ENCODE results near the gene SPTBN4.

Gene SPTBN4

GRCh38 chr19:40565910-40566495, 99.2 kb downstream of the SPTBN4 start:
- DNase-seq: peak in 2 of 14 donors; percentile 13 to 74

DNA sequence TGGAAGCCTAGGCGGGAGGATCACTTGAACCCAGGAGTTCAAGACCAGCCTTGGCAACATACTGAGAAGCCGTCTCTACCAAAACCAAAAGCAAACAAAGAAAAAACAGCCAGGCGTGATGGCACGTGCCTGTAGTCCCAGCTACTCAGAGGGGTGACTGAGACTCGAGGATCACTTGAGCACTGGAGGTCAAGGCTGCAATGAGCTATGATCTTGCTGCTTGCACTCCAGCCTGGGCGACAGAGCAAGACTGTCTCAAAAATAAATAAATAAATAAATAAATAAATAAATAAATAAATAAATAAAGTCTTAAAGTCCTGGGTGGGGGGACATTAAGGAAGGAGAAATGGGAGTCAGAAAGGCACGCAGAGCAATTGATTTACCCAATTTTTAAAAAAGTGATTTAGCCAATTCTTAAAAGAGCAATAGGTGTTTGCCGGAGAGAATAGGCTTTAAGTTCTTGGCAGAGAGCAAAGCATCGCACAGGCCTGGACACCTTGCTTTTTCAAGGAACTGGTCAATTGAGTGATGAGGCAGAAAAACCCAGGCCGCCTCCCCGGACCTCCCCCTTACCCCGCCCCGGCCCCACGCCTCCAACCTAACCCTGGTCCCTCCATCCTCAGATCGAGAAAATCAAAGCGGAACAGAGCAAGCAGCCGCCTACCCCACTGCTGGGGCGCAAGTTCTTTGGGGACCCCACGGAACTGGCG, 100.4 kb downstream of the SPTBN4 start:
- DNase-seq: no peak

DNA sequence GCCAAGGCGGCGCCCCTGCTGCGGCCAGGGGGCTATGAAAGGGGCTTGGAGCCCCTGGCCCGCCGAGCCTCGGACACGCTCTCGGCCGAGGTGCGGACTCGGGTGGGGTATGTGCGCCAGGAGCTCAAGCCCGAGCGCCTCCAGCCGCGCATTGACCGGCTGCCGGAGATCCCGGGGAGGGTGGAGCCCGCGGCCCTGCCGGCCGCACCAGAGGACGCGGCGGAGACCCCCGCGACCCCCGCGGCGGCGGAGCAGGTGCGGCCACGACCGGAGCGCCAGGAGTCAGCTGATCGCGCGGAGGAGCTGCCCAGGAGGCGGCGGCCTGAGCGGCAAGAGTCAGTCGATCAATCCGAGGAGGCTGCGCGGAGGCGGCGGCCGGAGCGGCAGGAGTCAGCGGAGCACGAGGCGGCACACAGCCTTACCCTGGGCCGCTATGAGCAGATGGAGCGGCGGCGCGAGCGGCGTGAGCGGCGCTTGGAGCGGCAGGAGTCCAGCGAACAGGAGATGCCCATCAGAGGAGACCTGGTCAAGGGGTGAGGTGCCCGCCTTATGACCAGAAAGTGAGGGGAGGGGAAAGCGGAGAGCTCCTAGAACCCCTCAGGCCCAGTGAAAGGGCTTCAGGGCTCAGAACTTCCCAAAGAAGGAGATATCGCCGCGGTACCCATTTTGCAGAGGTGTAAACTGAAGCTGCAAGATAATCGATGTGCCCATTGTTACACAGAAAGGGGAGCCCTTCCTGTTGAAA, 101.1 kb downstream of the SPTBN4 start:
- DNase-seq: no peak

GRCh38 chr19:40570313-40571004, 103.7 kb downstream of the SPTBN4 start:
- DNase-seq: peak; percentile 53 to 99 (median 94)

DNA sequence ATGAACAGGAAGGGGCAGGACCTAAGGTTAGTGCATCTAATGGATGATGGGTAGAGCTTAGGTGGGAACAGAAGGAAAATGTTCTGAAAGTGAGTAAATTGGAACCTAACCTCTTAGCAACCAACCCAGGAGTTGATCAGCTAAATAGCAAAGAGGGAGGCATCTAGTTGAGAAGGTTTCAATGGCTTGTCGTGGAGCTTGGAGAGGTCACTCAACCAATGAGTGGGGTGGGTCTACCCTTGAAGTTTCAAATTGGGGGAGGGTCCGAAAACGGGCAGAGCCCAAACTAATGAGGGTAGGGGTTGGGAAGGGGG, 104.2 kb downstream of the SPTBN4 start:
- DNase-seq: no peak

DNA sequence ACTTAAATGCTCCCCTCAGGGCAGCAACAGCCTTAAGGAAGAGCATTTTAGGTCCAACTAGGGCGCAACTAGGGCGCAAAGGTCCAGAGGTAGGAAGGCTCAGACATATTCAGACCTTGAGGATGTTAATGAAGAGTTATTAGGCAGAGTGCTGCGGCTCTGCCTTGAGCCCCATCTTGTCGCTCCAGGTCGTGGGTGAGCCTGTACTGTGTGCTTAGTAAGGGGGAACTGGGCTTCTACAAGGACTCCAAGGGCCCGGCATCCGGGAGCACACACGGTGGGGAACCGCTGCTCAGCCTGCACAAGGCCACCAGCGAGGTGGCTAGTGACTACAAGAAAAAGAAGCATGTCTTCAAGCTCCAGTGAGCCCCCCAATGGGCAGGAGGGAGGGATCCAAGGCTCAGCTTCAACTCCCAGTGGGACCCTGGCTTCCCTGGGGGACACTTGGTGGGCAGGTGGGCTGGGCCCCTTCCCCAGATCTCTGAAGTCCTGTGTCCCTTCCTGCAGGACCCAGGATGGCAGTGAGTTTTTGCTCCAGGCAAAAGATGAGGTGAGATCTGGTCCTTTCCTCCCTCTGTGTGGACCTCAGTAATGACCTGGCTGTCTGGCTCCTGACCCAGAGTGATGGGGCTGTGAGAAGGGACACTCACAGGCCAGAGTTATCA, 105.2 kb downstream of the SPTBN4 start:
- DNase-seq: no peak

DNA sequence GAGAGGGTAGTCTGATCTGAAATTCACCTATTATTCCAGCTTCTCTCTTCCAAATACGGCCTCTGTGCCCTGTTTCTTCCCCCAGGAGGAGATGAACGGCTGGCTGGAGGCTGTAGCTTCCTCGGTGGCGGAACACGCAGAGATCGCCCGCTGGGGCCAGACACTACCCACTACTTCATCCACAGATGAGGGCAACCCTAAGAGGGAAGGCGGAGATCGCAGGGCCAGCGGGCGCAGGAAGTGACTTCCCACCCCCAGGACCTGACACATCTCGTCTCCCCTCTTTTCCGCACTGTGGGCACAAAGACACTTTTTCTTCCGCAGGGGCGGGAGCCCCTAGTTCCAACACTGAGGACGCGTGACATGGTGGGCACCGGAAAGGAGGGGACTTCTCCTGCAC, 108.5 kb downstream of the SPTBN4 start:
- no peak for DNase-seq

GRCh38 chr19:40576151-40576584, 109.4 kb downstream of the SPTBN4 start:
- no peak for DNase-seq

DNA sequence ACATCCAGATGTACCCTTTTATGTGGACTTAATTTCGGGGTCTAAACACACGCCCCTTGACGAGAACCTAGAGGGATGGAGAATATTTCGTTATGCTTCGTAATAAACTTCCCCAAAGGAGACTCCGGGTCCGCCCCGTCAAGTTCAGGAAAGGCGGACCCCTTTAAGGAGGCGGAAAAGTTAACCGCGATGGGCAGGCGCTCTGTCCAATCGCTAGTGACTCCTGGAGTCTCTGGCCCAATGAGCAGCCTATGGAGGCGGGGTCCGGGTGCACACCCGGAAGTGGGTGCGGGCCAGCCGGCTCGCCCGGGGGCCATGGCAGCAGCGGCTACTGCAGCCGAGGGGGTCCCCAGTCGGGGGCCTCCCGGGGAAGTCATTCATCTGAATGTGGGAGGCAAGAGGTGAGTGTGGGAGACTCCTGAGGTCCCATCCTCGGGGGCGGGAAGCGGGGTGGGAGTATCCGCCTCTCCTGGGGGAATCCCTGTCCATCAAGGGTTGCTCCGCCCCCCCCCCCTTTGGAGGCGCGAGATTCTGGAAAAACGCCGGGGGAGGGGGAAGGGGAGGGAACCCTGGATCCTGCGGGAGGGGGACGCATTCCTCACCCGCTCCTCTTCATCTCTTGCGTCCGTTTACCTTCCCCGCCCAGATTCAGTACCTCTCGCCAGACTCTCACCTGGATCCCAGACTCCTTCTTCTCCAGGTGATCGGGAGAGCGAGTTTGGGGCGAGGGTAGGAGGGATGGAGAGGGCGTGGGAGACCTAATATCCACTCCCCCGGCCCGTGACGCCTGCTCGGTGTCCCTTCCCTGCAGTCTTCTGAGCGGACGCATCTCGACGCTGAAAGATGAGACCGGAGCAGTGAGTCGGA, 110.0 kb downstream of the SPTBN4 start, which contains the start of gene SHKBP1:
TSS of gene SHKBP1 (plus strand) at position 289 of the 867 bp plus-strand sequence. CDS start at position 316, 27 bp downstream.
- peak; percentile 36 to 89 (median 84) for DNase-seq

DNA sequence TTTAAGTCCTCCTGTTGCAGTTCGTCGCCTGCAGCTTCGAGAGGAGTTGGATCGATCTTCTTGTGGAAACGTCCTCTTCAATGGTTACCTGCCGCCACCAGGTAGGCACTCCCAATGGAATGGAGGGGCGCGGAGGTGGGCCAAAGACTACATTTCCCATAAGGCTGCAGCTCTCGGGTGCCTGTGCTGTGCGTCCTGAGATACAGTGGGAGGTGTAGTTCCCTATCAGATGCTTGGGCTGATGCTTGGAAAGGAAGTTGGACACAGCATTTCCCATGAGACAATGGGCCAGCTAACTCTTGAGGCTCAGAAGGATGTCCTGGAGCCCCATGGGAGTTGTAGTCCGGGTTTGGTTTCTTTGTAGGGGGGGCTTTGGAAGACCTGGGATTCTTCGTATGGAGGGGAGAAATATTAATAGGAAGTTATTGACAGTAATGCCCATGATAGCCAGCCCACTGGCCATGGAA, 111.7 kb downstream of the SPTBN4 start:
- peak in 2 of 14 donors; percentile 16 to 44 for DNase-seq

DNA sequence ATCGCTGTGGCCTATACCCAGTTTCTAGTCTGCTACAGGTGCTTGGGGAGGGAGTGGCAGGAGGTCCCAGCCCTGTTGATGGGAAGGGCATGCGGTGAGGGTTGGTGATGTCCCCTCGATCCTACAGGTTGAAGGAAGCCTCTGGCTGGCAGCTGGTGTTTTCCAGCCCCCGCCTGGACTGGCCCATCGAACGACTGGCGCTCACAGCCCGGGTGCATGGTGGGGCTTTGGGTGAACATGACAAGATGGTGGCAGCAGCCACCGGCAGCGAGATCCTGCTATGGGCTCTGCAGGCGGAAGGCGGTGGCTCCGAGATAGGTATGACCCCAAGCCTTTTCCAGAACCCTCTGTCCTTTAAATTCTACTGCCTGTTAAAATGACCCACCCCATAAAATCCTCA, 113.8 kb downstream of the SPTBN4 start:
- no peak for DNase-seq

- DNase-seq: no peak
Measured at GRCh38 chr19:40581531-40581930, 114.7 kb downstream of the SPTBN4 start.

DNA sequence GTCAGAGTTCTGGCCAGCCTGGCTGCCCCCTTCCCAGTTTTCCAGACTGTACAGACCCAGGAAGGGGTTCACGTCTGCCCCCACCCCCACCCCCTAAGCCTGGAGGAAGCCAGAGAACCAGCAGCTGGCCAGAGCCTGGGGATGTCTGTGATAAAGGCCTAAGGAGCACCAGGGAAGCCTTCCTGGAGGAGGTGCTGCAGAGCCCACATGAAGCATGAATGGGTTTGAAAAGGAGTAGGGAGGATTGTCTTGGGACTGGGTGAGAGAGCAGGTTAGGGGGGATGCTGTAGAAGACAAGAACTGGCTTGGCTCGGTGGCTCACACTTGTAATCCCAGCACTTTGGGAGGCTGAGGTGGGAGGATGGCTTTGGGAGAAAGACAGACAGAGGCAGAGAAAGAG, 115.7 kb downstream of the SPTBN4 start:
- DNase-seq: no peak

DNA sequence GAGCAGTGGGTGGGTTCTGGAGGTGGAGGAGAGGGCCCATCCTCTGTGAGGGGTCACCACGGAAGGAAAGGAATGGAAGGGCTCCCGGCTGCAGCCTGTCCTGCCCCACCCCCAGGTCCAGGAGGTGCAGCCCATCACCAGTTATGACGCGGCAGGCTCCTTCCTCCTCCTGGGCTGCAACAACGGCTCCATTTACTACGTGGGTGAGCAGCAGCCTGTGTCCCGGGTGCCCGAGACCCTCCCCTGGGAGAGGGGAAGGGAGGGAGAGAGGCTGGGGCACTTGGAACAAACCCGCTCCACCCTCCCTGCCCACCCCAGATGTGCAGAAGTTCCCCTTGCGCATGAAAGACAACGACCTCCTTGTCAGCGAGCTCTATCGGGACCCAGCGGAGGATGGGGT, 116.5 kb downstream of the SPTBN4 start:
- DNase-seq: no peak

GRCh38 chr19:40584007-40584406, 117.2 kb downstream of the SPTBN4 start:
- no peak for DNase-seq

DNA sequence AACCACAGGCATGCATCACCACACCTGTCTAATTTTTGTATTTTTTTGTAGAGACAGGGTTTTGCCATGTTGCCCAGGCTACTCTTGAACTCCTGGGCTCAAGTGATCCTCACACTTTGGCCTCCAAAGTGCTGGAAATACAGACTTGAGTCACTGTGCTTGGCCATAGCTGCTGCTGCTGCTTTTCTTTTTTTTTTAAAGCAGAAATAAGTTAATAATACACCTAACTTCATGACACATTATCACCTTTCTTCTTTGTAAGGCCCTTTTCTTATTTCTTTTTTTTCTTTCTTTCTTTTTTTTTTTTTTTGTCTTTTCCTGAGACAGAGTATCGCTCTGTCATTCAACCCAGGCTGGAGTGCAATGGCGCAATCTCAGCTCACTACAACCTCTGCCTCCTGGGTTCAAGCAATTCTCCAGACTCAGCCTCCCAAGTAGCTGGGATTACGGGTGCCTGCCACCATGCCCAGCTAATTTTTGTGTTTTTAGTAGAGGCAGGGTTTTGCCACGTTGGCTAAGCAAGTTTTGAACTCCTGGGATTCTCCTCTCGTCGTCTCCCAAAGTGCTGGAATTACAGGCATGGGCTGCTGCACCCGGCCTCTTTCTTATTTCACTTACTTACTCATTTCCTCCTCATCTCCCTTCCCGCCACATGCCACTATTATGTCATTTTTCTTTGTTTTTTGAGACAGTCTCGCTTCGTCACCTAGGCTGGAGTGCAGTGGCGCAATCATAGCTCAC, 118.6 kb downstream of the SPTBN4 start:
- DNase-seq: no peak

- no peak for DNase-seq
Measured at GRCh38 chr19:40585982-40586422, 119.2 kb downstream of the SPTBN4 start.

- no peak for DNase-seq
Measured at GRCh38 chr19:40586611-40587010, 119.8 kb downstream of the SPTBN4 start.

GRCh38 chr19:40588110-40588854, 121.5 kb downstream of the SPTBN4 start:
- no peak for DNase-seq
